ENCODE data around the gene CD300E. TPM values are rescaled to one million over a fixed set of nuclear protein-coding genes. Genes with fewer than 3 reads are reported as not detected.

CD300E gene
- total and polyA plus RNA-seq, 12 donors, result 0.07 to 4.9 (median 0.35) TPM

DNA sequence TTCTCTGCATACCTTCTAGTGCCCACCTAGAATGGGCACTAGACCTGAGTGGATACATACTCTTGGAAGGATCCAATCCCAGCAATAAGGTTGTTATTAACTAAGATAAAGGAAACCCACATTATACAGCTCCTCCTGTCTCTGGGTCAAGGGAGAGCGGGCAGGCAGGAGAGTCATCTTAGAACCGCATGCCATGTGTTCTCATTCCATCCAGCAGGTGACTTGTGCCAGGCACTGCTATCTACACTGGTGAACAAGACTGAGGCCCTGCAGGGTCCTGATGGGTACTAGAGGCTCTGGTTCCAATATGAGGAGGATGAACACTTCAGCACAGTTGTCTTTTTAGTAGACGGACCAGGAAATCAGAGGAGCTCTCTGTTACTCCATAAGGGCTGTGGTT is 50.4 kb downstream of the CD300E start:
- no peak for ATAC-seq
- WGBS, 2 donors, result 82 to 85% methylated on average over 3 of the region's 3 CpGs
- Histone ChIP-seq H3K27ac (no peak overlapping the region), H3K27me3 (peaks cover 0 to 31% (median 17%) of the 10 kb centered on the region in 7 donors), H3K4me1 (peaks cover 0 to 25% (median 0%) of the 10 kb centered on the region in 9 donors), H3K9me3 (peaks cover 0 to 6% (median 0%) of the 10 kb centered on the region in 11 donors), H3K4me3 (no peak overlapping the region), H3K36me3 (no peaks in the 10 kb centered on the region)
- intact Hi-C loops (cut with DNase I), result no loop called here
- DNase-seq, result no peak
- TF ChIP-seq, protein P1, sequence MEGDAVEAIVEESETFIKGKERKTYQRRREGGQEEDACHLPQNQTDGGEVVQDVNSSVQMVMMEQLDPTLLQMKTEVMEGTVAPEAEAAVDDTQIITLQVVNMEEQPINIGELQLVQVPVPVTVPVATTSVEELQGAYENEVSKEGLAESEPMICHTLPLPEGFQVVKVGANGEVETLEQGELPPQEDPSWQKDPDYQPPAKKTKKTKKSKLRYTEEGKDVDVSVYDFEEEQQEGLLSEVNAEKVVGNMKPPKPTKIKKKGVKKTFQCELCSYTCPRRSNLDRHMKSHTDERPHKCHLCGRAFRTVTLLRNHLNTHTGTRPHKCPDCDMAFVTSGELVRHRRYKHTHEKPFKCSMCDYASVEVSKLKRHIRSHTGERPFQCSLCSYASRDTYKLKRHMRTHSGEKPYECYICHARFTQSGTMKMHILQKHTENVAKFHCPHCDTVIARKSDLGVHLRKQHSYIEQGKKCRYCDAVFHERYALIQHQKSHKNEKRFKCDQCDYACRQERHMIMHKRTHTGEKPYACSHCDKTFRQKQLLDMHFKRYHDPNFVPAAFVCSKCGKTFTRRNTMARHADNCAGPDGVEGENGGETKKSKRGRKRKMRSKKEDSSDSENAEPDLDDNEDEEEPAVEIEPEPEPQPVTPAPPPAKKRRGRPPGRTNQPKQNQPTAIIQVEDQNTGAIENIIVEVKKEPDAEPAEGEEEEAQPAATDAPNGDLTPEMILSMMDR (IDR thresholded peaks at IDR 0.05), result no peak

- TF ChIP-seq, protein P1 (IDR thresholded peaks at IDR 0.05), result no peak
- peaks cover 0 to 33% (median 17%) of the 10 kb centered on the region in 7 donors for H3K27me3 ChIP-seq
- WGBS, 2 donors, result 69 to 79% methylated on average over 4 of the region's 4 CpGs
- H3K9me3 ChIP-seq, result peaks cover 0 to 6% (median 0%) of the 10 kb centered on the region in 11 donors
- H3K4me3 ChIP-seq, result no peak overlapping the region
- H3K4me1 ChIP-seq, result peaks cover 0 to 39% (median 0%) of the 10 kb centered on the region in 9 donors
- no peak for ATAC-seq
- intact Hi-C loops (cut with DNase I), result no loop called here
- no peak overlapping the region for H3K27ac ChIP-seq
- DNase-seq, result no peak
- no peaks in the 10 kb centered on the region for H3K36me3 ChIP-seq
Observed at GRCh38 chr17:74571621-74572270, 51.8 kb downstream of the CD300E start.

DNA sequence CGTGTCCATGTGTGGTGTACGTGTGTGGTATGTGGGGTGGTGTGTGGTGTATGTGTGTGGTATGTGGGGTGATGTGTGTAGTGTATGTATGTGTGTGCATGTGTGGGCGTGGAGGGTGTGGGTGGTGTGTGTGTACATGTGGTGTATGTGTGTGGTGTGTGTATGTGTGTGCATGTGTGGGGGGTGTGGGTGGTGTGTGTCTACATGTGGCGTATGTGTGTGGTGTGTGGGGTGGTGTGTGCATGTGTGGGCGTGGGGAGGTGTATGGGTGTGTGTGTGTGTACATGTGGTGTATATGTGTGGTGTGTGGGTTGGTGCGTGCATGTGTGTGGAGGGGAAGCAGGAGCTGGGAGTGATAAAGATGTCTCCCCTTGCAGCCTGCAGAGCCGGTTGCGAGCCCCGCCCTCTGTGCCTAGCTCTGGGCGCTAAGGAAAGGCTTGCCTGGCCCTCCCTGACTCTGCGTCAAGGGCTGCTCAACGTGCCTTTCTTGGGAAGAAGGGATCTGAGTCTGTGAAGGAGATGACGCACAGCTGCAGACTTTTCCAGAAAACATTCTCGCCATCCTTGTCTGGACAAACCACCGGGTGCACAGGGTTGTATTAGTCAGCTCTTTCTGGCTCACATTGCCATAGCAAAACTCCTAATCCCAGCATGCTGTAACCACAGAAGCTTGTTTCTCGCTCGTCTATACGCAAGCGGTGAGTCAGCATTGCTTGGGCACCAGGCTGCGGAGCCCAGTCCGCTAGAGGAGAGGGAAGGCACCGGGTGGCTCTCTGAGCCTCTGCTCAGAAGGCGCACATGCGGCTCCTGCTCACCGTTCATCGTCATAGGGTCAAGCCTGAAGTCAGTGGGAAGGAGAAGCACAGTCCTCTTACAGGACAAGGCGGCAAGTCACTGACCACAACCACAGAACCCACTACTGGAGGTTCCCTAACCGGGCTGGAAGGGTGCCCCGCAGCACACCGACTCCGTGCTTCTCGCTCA is 54.2 kb downstream of the CD300E start:
- DNase-seq, result no peak
- 70 to 76% methylated on average over 31 to 32 of the region's 32 CpGs for WGBS, 2 donors

More for the DNA sequence above, 54.2 kb downstream of the CD300E start:
- TF ChIP-seq, protein P1 (IDR thresholded peaks at IDR 0.05), result no peak
- peak overlapping the region in 1 of 10 donors; percentile 77 for H3K27ac ChIP-seq
- no peak overlapping the region for H3K4me3 ChIP-seq
- intact Hi-C loops (cut with DNase I), result loop anchor here in 2 of 10 donors (5.0 to 10.0 kb wide), 2 partner anchors 165 to 168 kb away; partner anchors contain the start of gene RAB37 (in 2 of the 2)
- peak; percentile 53 to 76 (median 60) for ATAC-seq
- peaks cover 0 to 33% (median 14%) of the 10 kb centered on the region in 7 donors for H3K27me3 ChIP-seq
- peaks cover 0 to 44% (median 0%) of the 10 kb centered on the region in 9 donors for H3K4me1 ChIP-seq
- peaks cover 0 to 6% (median 0%) of the 10 kb centered on the region in 11 donors for H3K9me3 ChIP-seq
- H3K36me3 ChIP-seq, result no peaks in the 10 kb centered on the region

All from heart right ventricle (tissue), 16 donors.